Liver (tissue), 3 donors: Measurements from ENCODE around the gene FRMD4A.

Experiments
- CTCF ChIP-seq: fragments of 150-350 bp; IDR thresholded peaks from 2 replicates; pipeline ENCODE4 v1.5.1; 2017; ENCODE audit warnings: improper control_type of control experiment, low read depth, low read length; ENCODE audit not compliant: missing input control
- JUND ChIP-seq, 2 donors: IDR thresholded peaks; 2 replicates each; pipeline ENCODE4 v1.6.1; 2016; ENCODE audit warnings: antibody characterized with exemption in 2 of 2
- SP1 ChIP-seq: IDR thresholded peaks from 2 replicates; pipeline ENCODE4 v1.6.1; 2018; ENCODE audit warnings: antibody characterized with exemption, mild to moderate bottlenecking
- TAF1 ChIP-seq: conservative IDR thresholded peaks from 2 replicates; pipeline ENCODE4 v1.6.1; 2016; ENCODE audit warnings: antibody characterized with exemption, mild to moderate bottlenecking
- YY1 ChIP-seq: IDR thresholded peaks from 2 replicates; pipeline ENCODE4 v1.6.1; 2016; ENCODE audit warnings: antibody characterized with exemption, mild to moderate bottlenecking
- donor health status: healthy.
- donor health status: healthy.

- TF ChIP-seq CTCF (no peak), JUND (IDR thresholded peaks at IDR 0.05) (no peak), SP1 (no peak), TAF1 (no peak), YY1 (no peak)
Observed at GRCh38 chr10:14220026-14220425, 110.7 kb downstream of the FRMD4A start.
